Body of pancreas (tissue), 4 donors: ENCODE data around the gene ANKS3. TPM values are rescaled to one million over a fixed set of nuclear protein-coding genes. Genes with fewer than 3 reads are reported as not detected.

ENCODE experiments used
- ATAC-seq: fragments of 150-250 bp; one replicate; pipeline ENCODE4 v1.9.1; 2016
- DNase-seq, 4 donors: peaks; one replicate each; pipeline ENCODE4 v3.0.0-alpha.2; 2019
- H3K27ac ChIP-seq, 4 donors: fragments of 200-600 bp; sonication (generic); 1 replicate in 3 of 4; 2 replicates in 1 of 4; pipeline versions ENCODE4 v1.5.1 to v1.6.1; 2016 to 2019; ENCODE audit warnings: mild to moderate bottlenecking in 1 of 4, mixed read lengths in 1 of 4, moderate library complexity in 1 of 4
- H3K27me3 ChIP-seq, 2 donors: fragments of 200-600 bp; sonication (generic); one replicate each; pipeline ENCODE4 v1.6.0; 2016; ENCODE audit warnings: mild to moderate bottlenecking in 1 of 2
- H3K36me3 ChIP-seq, 2 donors: fragments of 200-600 bp; sonication (generic); replicated peaks in 1 of 2; 2 replicates each; pipeline ENCODE4 v1.5.1; 2016; ENCODE audit warnings: low read depth in 2 of 2; ENCODE audit not compliant: insufficient read depth in 1 of 2
- H3K4me1 ChIP-seq: fragments of 200-600 bp; sonication (generic); one replicate; pipeline ENCODE4 v1.6.0; 2016
- H3K4me3 ChIP-seq, 2 donors: fragments of 200-600 bp; sonication (generic); 1 replicate in 1 of 2; 2 replicates in 1 of 2; pipeline ENCODE4 v1.5.1; 2016 to 2019
- H3K9me3 ChIP-seq, 3 donors: fragments of 200-600 bp; sonication (generic); 1 replicate in 2 of 3; 2 replicates in 1 of 3; pipeline ENCODE4 v1.5.1; 2016
- CTCF ChIP-seq, 7 experiments: fragments of 450-650 bp in 4 of 7; fragments of 200-600 bp in 3 of 7; sonication (generic) in 3 of 7; IDR thresholded peaks; one replicate each; pipeline ENCODE4 v1.5.1; 2016 to 2019; ENCODE audit warnings: antibody characterized with exemption in 7 of 7
- POLR2A ChIP-seq, 3 donors: fragments of 450-650 bp; IDR thresholded peaks; one replicate each; pipeline ENCODE4 v1.6.1; 2016; ENCODE audit warnings: antibody characterized with exemption in 3 of 3, mild to moderate bottlenecking in 2 of 3
- WGBS, 2 donors: methylation state at CpG; one replicate each; pipeline ENCODE4 v1.1.5; 2017; 5-methylcytosine and 5-hydroxymethylcytosine counted together
- intact Hi-C: fragments of 100-400 bp; cut with DNase I; formaldehyde crosslinking; loops from one replicate; pipeline ENCODE4 v1.15.1; 2023
- total RNA-seq, 2 donors: library from RNA; depleted of rRNA; stranded (reverse); fragments of >200 nt; gene quantifications; one replicate each; pipeline ENCODE4 v1.1.0, GENCODE V29; 2016

The ANKS3 gene
- total RNA-seq, 2 donors from 2014 or later: 16.6 to 64.9 TPM

GRCh38 chr16:4777339-4778049 lies 43.4 kb upstream of the ANKS3 start:
- DNase-seq: no peak
- Histone ChIP-seq H3K4me3 (no peak overlapping the region), H3K9me3 (no peaks in the 10 kb centered on the region), H3K27me3 (no peaks in the 10 kb centered on the region), H3K36me3 (no peaks in the 10 kb centered on the region), H3K27ac (no peak overlapping the region), H3K4me1 (no peaks in the 10 kb centered on the region)
- TF ChIP-seq POLR2A (IDR thresholded peaks at IDR 0.05): no peak
- TF ChIP-seq CTCF (IDR thresholded peaks at IDR 0.05): no peak
- WGBS, 2 donors: 86 to 87% methylated on average over 5 to 17 of the region's 17 CpGs
- intact Hi-C loops: no loop called here
- ATAC-seq: no peak

GRCh38 chr16:4776141-4776705 lies 42.2 kb upstream of the ANKS3 start:
- Histone ChIP-seq H3K4me3 (no peak overlapping the region), H3K9me3 (no peaks in the 10 kb centered on the region), H3K27ac (no peak overlapping the region), H3K4me1 (no peaks in the 10 kb centered on the region), H3K36me3 (no peaks in the 10 kb centered on the region), H3K27me3 (no peaks in the 10 kb centered on the region)
- intact Hi-C loops: no loop called here
- DNase-seq (no peak), ATAC-seq (no peak)
- TF ChIP-seq POLR2A (IDR thresholded peaks at IDR 0.05) (no peak), CTCF (IDR thresholded peaks at IDR 0.05) (no peak)
- WGBS, 2 donors: 77 to 96% methylated on average over 2 of the region's 2 CpGs

- Histone ChIP-seq H3K9me3 (no peaks in the 10 kb centered on the region), H3K27me3 (no peaks in the 10 kb centered on the region), H3K36me3 (no peaks in the 10 kb centered on the region), H3K27ac (no peak overlapping the region), H3K4me1 (no peaks in the 10 kb centered on the region), H3K4me3 (no peak overlapping the region)
- TF ChIP-seq POLR2A (IDR thresholded peaks at IDR 0.05): no peak
- TF ChIP-seq CTCF (IDR thresholded peaks at IDR 0.05): no peak
- DNase-seq (no peak), ATAC-seq (no peak)
- 80 to 86% methylated on average over 2 to 6 of the region's 13 CpGs for WGBS, 2 donors
- intact Hi-C loops: no loop called here
These were observed 40.9 kb upstream of the ANKS3 start for GRCh38 chr16:4775005-4775404.

GRCh38 chr16:4772351-4772750 lies 38.3 kb upstream of the ANKS3 start:
- Histone ChIP-seq H3K27me3 (no peaks in the 10 kb centered on the region), H3K27ac (no peak overlapping the region), H3K9me3 (no peaks in the 10 kb centered on the region), H3K4me1 (peaks cover 13% of the 10 kb centered on the region), H3K4me3 (no peak overlapping the region), H3K36me3 (no peaks in the 10 kb centered on the region)
- 80 to 81% methylated on average over 1 to 5 of the region's 5 CpGs for WGBS, 2 donors
- TF ChIP-seq CTCF (IDR thresholded peaks at IDR 0.05) (no peak), POLR2A (IDR thresholded peaks at IDR 0.05) (no peak)
- intact Hi-C loops: no loop called here
- ATAC-seq (no peak), DNase-seq (no peak)

DNA sequence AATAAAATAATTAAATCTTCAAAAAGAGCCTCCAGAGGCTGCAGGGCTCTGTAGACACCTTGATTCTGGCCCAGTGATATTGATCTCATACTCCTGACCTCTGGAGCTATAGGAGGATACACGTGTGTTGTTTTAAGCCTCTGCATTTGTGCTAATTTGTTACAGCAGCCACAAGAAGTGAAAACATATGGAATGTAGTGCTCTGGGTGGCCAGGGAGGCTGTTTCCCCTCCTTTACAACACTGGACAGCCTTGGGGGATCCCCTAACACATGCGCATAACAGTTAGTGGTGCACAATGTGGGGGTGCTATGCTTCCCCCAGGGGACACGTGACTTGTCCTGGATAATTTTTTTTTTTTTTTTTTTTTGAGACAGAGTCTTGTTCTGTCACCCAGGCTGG lies 37.6 kb upstream of the ANKS3 start:
- Histone ChIP-seq H3K4me1 (peaks cover 13% of the 10 kb centered on the region), H3K36me3 (no peaks in the 10 kb centered on the region), H3K27me3 (no peaks in the 10 kb centered on the region), H3K9me3 (no peaks in the 10 kb centered on the region), H3K4me3 (no peak overlapping the region), H3K27ac (no peak overlapping the region)
- WGBS, 2 donors: 70 to 80% methylated on average over 3 of the region's 3 CpGs
- no peak for TF ChIP-seq CTCF (IDR thresholded peaks at IDR 0.05)
- TF ChIP-seq POLR2A (IDR thresholded peaks at IDR 0.05): no peak
- DNase-seq (no peak), ATAC-seq (no peak)
- intact Hi-C loops: no loop called here
